Left renal cortex interstitium (tissue), 4 donors: ENCODE measurements around the gene SAMD3. TPM values are rescaled to one million over a fixed set of nuclear protein-coding genes. Genes with fewer than 3 reads are reported as not detected.
"Not testable (repeated sequence)": the region's sequence is repeated elsewhere in the genome, so short reads cannot be mapped to it uniquely, and the experiment has no call there.

ENCODE experiments used
- DNase-seq, 4 donors: peaks; one replicate each; pipeline ENCODE4 v3.0.0-alpha.2; 2013; ENCODE audit warnings: low read depth in 4 of 4, low spot score in 2 of 4, missing footprints in 1 of 4
- polyA plus RNA-seq, 4 donors: library from polyadenylated mRNA; unstranded; fragments of 120-200 nt; gene quantifications; one replicate each; pipeline ENCODE4 v1.2.1, GENCODE V29; 2013; ENCODE audit not compliant: insufficient read length in 4 of 4

SAMD3 gene
- polyA plus RNA-seq, 4 donors, result 0.88 to 1.8 (median 1.2) TPM

DNA sequence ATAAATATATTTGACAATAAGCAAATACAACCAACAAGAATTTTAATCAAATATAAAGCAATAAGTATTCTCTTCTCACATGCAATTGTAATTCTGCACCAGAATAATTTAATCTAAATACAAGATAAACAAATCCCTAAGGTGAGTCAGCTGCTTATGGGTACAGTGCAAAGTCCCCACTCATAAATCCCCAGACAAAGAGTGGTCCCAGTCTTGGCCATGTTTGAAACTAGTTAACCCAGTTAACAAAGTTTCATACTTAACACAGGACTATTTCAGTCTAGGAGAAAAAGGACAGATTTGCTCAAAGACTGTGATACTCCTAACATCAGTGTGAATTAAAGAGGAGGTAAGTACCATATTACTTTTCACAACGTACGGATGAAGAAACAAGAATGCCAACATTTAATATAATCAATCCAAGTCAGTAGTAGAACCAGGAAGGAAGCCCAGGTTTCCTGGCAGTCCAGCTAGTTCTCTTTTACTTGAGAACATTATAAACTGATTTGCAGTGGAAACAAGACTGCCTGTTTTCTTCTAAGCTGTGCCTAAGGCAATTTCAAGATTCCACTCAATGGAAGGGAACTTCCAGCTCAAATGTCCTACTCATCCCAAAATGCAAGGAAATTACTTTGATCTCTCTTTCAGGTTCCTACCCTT, 10.4 kb downstream of the SAMD3 start:
- DNase-seq, result no peak

DNA sequence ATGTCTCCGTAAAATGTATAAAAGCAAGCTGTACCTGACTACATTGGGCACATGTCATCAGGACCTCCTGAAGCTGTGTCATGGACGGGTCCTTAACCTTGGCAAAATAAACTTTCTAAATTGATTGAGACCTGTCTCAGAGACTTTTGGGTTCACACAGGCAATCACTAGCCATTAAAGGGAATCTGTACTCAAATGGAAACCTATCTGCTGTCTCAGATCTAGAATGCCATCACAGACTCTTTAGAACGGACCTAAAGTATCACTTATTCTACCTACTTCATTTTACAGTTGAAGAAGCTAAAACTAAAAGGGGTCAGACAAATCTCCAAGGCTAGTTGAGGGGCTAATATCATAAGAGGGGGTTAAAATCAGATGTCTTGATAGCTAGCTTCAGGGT, 11.1 kb downstream of the SAMD3 start:
- no peak for DNase-seq

DNA sequence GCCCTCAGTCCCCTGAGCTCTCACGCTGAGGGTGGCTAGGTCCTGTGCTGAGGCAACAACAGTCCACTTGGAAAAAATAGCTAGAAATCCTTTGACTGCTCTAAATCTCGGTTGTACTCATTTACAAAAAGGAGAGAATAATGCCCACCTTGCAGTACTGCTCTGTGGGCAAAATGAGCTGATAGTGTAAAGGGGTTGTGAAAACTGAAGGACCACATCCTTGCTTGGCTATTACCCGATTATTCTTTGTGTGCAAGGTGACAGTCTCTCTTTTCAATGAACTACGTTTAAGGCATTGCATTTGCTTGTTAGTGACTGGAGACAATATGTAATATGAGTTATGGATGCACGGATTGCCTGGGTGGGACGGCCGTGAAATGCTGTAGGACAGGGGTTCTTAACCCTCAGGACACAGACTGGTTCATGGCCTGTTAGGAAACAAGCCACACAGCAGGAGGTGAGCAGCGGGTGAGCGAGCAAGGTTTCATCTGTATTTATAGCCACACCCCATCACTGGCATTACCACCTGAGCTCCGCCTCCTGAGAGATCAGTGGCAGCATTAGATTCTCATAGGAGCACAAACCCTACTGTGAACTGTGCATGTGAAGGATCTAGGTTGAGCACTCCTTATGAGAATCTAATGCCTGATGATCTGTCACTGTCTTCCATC, 14.6 kb downstream of the SAMD3 start:
- DNase-seq, result no peak

DNA sequence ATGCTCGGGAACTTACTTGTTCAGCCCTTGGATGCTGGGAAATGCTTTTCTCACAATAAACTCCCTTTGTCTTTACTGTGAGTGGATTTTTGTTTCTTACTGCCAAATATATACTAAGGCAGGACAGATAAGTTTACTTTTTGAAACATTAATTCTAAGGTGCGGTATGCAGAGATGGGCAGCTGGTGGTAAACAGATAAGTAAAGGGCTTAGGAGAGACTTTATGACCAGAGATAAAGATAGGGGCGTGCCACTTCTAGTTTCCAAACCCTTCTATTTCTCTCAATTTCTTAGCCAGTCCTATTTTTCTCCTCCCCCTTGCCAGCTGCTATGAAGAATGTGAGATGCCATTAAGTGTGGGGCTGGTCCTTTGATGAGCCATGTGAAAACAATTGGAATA, 16.3 kb downstream of the SAMD3 start:
- no peak for DNase-seq

DNA sequence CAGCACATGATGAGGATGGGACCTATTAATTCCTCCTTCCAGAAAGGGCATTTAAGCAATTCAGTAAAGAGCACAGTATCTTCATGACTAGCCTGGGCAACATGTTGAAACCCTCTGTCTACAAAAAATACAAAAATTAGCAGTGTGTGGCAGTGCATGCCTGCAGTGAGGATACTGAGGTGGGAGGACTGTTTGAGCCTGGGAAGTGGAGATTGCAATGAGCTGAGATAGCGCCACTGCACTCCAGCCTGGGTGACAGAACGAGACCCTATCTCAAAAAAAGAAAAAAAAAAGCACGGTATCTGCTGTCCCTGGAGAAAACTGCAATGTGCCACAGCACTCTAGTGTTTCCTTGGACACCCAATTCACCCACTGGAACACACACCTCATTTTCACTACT, 18.4 kb downstream of the SAMD3 start:
- no peak for DNase-seq

DNA sequence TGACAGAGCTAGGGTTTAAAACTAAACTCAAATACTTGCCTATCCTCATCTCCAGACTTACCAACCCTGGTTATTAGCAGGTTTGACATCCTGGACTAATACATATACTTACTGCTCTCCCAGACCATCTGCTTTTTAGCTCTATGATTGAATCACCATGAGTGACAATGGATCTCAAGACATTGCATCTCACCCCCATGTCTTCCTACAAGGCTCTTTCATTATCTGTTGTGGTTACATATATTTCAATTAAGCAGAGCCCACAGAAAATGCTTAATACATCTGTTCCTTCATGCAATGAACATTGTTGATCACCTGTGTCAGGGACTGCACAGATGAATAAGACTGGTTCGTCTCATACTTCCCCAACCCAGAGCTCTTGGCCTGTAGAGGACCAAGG, 19.4 kb downstream of the SAMD3 start:
- no peak for DNase-seq

DNA sequence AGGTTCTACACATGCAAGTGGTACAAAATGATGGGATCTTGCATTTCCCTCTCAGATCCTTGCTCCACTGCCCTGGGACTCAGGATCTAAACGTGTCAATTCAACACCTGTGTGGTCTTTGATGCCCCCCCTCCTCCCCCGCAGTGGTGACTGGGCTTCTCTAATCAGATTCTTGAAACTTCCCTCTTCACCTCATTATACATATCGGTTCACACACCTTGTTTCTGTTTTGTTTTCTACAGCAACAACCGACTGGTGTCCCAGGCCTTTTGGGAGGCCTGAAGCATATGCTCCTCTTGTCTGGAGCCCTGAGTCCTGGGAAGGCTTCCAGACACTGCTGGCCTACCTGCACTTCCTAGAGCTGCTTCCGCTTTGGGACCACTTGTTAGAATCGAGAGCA, 20.0 kb downstream of the SAMD3 start:
- no peak for DNase-seq

DNA sequence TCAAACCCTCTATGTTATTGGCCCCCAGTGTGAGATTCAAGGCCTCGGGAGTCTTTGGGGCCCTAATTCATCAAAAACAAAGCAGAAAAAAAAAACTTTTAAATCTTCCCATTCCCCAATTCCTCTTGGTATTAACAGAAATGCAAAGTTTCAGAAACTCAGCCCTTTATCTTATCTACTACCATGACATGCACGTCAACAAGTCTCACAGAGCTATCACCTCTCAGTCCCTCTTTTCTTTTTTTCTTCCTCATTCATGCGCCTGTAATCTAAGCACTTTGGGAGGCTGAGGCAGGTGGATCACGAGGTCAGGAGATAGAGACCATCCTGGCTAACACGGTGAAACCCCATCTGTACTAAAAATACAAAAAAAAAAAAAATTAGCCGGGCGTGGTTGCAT, 22.7 kb downstream of the SAMD3 start:
- no peak for DNase-seq

DNA sequence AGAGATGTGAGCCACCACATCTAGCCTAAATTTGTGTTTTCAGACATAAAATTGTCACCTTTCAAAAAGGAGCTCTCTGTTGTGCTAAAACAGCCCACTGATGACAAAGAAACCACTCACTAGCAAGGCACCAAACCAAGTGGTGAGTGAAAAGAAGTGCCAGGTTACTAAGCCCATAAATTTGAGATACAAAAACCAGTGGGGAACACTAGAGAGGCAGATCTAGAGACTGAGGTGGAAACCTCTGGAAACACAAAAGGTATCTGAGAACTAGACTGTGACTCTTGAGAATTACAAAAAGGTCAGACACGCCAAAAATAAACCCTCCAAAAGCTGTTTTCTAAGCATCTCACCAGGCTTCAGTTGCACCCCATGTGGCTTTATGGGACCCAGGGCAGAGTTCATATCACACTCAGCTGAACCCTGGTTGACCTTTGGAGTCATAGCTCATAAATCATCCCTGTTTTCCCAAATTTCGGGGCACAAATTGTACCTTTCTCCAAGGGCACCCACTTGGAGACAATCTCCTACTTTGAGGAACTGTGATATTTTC, 24.2 kb downstream of the SAMD3 start:
- DNase-seq, result no peak

DNA sequence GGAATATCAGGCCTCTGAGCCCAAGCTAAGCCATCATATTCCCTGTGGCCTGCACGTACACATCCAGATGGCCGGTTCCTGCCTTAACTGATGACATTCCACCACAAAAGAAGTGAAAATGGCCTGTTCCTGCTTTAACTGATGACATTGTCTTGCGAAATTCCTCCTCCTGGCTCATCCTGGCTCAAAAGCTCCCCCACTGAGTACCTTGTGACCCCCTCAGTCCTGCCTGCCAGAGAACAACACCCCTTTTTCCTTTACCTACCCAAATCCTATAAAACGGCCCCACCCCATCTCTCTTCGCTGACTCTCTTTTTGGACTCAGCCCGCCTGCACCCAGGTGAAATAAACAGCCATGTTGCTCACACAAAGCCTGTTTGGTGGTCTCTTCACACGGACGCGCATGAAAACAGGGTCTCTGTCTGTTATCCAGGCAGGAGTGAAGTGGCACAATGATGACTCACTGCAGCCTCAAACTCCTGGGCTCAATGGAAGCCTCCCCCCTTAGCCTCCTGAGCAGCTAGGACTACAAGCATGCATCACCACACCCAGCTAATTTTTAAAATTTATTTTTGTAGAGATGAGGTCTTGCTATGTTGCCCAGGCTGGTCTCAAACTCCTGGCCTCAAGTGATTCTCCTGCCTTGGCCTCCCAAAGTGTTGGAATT, 24.8 kb downstream of the SAMD3 start:
- not testable (repeated sequence) for DNase-seq

DNA sequence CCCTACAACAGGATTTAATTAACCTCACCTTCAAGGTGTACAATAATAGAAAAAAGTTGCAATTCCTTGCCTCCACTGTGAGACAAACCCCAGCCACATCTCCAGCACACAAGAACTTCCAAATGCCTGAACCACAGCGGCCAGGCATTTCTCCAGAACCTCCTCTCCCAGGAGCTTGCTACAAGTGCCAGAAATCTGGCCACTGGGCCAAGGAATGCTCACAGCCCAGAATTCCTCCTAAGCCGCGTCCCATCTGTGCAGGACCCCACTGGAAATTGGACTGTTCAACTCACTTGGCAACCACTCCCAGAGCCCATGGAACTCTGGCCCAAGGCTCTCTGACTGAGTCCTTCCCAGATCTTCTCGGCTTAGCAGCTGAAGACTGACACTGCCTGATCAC, 28.3 kb downstream of the SAMD3 start:
- not testable (repeated sequence) for DNase-seq

DNA sequence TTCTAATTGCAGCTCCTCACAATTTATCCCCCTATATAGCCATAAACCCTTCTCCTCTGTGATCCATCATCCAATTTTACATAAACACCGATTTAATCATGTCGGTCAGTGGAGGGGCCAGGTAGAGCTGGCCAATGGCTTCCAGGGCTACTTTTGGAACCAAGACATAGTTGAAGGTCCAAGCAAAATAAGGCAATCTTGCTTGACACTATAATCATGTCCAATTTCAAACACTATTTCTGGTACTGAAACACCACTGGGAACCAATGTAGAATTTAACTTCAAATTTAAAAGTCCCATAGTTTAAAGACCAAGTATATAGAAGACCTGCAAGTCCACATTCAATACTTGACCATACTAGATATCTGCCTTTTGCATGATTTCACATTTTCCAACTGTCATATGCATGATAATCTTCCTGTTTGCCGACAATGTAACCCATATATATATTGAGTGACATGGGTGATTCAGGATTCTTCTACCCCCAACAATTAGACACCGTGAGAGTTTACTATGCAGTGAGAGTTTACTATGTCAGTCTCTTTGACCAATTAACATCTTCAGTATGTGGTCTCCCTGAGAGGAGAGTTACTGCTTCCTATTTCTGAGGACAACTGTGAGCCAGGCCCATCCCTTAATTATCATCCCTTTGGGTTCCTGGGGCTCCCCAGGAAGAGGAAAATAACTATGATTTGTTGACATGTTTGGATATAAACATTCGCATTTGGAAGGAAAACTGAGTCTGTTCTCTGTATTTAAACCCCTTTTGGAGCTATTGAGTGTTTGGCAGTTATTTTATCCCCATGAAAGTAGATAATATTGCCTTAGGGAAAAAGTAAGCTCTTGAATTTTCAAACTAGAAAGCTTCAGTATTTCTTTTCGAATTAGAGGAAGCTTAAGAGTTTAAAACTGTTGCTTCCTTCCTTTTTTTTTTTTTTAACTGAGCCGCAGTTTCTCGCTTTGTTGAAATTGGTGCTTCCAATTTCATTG, 31.8 kb downstream of the SAMD3 start:
- DNase-seq, result no peak

DNA sequence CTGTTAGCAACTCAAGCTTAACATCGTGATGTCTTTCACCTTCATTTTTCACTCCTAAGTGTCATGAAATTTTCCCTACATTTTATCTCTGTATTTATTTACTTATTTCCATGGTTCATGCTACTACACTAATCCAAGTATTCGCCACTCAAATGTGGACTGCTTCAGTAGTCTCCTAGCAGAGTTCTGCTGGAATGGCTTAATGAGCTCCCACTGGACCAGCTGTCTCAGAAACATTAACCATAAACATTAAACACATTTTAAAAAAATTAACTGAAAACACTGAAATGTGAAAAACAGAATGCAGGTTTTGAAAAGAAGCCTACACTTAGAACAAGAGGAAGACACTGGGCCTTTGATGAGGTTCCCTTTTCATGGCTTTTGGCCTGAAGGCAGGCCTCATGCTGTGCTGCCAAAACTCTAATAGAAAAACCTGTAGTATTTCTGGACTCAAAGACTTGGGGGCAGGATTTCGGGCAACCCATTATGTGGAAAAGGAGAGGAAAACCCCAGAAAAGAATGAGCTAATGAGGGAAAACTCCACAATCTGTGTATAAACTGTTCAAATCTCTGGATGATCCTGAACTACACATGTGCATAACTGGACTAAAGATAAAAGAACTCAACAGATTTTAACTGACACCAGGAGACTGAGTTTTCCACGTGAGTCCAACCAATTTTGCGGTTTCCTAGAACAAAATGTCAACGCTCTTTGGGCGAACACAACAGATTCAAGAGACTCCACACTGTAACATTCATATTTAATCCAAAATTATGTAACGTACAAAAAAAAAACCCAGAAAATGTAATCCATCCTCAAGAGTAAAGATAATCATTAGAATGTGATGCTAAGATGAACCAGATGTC, 33.0 kb downstream of the SAMD3 start:
- no peak for DNase-seq

DNA sequence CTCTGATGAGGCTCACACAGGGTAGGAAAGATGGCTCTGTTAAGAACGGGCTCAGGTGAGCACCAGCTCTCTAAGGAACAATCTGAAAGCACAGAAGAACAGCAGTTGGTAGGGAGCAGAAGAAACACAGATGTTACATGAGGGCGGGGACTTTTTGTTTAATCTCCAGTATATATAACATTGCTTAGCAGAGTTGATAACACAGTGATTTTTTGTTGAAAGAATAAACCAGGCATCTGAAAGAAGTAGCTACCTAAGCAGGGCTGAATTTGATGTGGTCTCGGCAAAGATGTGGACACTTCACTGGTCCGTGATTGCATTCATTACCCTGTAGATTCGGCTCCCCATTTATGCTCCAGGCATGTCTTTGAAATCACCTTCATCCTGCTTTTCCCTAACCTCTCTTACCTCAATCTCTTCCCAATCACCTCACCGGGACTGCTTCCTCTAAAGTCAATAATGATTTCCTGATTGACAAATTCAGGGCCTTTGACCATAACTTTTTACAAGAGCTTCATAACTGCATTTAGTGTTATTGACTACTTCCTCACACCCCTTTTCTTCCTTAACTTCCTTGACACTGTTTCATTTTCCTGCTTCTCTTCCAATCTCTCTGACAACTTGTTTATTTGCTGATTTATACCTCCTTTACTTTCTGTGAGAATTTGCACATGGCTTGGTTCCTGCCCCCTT, 34.4 kb downstream of the SAMD3 start:
- no peak for DNase-seq

DNA sequence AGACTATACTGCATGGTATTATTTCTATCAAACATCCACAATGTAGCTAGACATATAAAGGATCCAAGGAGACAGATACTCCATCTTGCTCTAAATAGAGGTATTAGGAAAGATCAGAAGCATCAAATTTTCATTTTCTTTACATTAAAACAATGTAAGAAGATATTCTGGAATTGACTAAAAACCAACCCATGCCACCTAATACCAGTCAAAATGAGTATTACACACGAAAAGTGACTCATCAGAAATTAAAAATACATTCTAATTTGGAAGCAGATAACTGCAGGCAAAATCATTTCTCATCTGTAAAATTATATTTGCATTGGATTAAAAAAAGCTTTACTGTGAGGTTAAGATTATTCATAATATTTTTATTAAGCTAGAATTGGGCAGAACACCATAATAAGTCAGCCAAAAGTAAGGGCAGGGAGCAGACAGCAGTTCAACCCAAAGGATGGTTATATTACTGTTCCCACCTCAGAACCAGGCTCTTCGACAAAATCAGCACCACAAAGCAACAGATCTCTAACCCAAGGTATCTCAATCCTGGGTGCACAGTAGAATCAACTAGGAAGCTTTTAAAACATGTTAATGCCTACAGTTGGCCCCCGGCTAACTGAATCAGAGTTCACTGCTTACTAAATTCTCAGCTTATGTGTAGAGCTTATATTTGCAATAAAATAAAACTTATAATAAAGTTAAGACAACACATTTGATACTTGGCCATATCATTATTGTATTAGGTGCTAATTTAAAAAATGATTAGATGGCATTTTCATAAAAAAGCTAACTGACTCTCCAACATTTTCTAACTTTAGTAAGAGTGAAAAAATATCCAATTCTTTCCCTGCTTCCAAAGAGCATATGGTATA, 35.2 kb downstream of the SAMD3 start:
- DNase-seq, result no peak

DNA sequence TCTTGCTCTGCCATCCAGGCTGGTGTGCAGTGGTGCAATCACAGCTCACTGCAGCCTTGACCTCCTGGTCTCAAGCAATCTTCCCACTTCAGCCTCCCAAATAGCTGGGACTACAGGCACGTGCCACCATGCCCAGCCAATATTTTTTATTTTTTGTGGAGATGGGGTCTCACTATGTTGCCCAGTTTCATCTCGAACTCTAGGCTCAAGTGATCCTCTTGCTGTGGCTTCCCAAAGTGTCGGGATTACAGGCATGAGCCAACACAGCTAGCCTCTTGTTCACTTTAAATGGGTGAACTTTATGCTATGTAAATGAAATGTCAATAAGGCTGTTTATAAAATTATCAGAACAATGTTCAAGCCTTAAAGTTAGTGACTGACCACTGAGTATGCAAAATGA, 37.1 kb downstream of the SAMD3 start:
- DNase-seq, result no peak

DNA sequence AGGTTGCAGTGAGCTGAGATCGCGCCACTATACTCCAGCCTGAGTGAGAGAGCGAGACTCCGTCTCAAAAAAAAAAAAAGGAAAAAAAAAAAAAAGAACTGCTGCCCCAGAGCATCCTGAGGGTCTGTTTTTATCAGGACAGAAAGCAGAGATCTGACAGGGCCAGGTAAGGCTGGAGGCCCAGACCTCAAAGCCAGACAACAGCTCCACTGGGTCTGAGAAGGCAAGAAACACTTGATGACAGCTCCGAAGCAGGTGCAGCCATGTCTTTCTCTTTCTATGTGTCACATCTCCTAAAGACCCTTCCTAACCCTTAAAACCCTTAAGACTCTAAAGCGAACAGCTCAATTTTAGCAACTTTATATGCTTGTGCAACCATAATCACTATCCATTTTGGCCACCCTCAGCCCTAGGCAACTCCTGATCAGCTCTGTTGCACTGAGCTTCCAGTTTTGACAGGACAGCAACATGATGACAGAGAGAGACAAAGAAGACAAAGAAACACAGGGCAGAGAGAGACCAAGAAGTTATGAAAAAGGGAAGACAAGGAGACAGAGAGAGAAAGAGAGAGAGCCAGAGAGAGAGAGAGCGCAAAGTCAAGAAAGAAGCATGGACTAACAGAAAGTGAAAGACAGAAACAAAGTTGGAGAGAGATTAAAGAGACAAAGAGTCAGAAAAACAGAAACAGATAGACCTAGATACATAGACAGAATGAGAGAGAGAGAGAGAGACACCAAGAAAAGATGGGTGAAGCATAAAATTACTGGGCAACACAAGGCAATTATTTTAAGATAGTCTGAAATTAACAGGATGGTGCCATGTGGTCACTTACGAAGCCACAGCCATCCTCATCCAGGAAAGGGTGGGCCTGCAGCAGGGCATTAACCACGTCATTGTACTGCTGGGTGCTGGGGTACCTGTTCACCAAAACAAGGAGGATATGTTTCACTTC, 39.2 kb downstream of the SAMD3 start:
- DNase-seq, result no peak
